Retinal pigment epithelial cell (primary cell): Measurements from ENCODE around the gene PFAS.

ENCODE experiments used
- DNase-seq: peaks from one replicate; pipeline ENCODE4 v3.0.0-alpha.2; 2010; ENCODE audit warnings: low read depth
- H3K4me3 ChIP-seq: 2 replicates; pipeline ENCODE4 v1.5.1; 2011; ENCODE audit warnings: mild to moderate bottlenecking, low read length, control low read depth, moderate library complexity
- TF ChIP-seq, protein P1 (sequence below): conservative IDR thresholded peaks from 2 replicates; pipeline ENCODE4 v1.5.1; 2011; ENCODE audit warnings: low read depth, low read length, control low read depth, inconsistent platforms

PFAS gene

DNA sequence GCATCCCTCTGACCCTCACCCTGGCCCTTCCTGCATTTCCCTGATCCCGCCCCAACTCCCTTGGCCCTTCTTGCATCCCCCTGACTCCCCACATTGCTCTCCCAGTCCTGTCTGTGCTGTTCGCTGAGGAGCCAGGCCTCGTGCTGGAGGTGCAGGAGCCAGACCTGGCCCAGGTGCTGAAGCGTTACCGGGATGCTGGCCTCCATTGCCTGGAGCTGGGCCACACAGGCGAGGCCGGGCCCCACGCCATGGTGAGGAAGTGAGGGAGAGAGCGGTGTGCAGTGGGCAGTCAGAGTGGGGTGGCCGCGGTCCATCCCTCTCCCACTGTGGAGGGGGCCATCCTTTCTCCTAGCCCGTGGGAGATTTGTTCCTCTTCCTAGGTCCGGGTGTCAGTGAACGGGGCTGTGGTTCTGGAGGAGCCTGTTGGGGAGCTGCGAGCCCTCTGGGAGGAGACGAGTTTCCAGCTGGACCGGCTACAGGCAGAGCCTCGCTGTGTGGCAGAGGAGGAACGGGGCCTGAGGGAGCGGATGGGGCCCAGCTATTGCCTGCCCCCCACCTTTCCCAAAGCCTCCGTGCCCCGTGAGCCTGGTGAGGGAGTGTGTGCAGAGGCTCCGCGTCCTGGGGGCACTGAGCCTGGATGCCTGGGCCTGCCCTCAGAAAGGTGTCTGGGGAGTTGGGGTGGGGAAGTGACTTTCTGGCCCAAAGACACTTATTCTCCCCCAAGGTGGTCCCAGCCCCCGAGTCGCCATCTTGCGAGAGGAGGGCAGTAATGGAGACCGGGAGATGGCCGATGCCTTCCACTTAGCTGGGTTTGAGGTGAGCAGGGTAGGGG, 17.8 kb downstream of the PFAS start:
- no peak overlapping the region for H3K4me3 ChIP-seq
- TF ChIP-seq, protein P1, sequence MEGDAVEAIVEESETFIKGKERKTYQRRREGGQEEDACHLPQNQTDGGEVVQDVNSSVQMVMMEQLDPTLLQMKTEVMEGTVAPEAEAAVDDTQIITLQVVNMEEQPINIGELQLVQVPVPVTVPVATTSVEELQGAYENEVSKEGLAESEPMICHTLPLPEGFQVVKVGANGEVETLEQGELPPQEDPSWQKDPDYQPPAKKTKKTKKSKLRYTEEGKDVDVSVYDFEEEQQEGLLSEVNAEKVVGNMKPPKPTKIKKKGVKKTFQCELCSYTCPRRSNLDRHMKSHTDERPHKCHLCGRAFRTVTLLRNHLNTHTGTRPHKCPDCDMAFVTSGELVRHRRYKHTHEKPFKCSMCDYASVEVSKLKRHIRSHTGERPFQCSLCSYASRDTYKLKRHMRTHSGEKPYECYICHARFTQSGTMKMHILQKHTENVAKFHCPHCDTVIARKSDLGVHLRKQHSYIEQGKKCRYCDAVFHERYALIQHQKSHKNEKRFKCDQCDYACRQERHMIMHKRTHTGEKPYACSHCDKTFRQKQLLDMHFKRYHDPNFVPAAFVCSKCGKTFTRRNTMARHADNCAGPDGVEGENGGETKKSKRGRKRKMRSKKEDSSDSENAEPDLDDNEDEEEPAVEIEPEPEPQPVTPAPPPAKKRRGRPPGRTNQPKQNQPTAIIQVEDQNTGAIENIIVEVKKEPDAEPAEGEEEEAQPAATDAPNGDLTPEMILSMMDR: no peak
- no peak for DNase-seq

DNA sequence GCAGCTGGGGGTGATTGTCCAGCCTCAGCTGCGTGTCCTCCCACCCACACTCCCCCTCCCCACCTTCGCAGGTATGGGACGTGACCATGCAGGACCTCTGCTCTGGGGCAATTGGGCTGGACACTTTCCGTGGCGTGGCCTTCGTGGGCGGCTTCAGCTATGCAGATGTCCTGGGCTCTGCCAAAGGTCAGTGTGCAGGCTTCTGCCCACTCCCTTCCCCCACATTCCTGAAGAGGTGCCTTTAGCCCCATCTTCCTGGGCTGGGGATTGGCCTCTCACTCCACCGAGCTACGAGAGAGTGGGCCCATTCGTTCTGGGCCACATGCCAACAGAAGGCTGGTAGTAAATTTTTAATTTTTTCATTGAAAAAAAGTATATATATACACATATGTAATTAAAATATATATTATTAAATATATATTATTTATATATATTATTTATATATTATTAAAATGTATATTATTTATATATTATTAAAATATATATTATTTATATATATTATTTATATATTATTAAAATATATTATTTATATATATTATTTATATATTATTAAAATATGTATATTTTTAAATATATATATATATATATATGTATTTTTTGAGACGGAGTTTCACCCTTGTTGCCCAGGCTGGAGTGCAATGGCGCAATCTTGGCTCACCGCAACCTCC, 18.5 kb downstream of the PFAS start:
- TF ChIP-seq, protein P1: no peak
- H3K4me3 ChIP-seq: no peak overlapping the region
- no peak for DNase-seq

DNA sequence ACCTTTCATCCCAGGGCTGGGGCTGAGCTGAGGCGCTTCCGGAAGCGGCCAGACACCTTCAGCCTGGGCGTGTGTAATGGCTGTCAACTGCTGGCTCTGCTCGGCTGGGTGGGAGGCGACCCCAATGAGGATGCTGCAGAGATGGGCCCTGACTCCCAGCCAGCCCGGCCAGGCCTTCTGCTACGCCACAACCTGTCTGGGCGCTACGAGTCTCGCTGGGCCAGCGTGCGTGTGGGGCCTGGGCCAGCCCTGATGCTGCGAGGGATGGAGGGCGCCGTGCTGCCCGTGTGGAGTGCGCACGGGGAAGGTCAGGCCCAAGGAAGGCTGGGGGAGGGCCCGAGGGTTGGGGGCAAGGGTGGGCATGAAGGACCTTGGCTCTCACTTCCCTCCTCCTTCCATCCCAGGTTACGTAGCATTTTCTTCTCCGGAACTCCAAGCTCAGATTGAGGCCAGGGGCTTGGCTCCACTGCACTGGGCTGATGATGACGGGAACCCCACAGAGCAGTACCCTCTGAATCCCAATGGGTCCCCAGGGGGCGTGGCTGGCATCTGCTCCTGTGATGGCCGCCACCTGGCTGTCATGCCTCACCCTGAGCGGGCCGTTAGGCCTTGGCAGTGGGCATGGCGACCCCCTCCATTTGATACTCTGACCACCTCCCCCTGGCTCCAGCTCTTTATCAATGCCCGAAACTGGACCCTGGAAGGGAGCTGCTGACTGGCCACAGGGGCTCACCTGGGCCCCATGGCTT, 19.6 kb downstream of the PFAS start:
- TF ChIP-seq, protein P1: no peak
- DNase-seq: no peak
- no peak overlapping the region for H3K4me3 ChIP-seq

DNA sequence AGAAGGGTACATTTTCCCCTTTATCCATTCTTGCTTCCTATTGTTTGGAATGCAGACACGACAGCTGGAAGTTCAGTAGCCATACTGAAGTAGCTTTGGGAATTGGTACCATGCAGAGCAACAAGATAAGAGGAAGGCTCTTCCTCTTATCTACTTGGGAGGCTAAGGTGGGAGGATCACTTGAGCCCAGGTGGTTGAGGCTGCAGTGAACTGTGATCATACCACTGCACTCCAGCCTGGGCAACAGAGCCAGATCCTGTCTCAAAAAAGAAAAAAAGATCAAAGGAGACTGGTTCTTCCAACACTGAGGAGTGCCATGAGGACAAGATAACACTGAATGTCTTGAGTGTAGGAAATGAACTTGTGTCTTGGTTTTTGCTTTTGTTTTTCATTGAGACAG, 23.3 kb downstream of the PFAS start:
- TF ChIP-seq, protein P1: no peak
- no peak for DNase-seq
- H3K4me3 ChIP-seq: no peak overlapping the region

DNA sequence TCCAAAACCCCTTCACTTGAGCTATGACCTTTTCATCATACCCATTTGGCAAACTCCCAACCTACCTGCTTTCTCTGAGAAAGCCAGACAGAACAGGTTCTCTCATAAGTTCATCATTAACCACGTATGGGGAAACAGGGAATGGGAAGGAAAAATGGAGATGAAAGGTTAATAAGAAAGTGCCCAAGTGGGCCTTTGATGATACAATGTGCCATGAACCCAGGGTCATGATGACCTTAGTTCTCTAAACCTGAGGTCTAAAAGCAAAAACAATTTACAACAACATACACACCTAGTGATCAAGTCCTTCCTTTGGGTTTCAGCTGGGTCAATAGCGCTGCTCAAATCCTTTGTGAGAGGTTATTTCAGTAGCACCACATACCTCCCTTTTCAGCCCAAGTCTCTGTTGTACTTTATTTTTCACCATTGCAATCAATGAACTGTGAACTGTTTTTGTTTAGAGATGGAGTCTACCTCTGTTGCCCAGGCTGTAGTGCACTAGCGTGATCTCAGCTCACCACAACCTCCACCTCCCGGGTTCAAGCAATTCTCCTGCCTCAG, 24.9 kb downstream of the PFAS start:
- DNase-seq: no peak
- TF ChIP-seq, protein P1: no peak
- H3K4me3 ChIP-seq: no peak overlapping the region

DNA sequence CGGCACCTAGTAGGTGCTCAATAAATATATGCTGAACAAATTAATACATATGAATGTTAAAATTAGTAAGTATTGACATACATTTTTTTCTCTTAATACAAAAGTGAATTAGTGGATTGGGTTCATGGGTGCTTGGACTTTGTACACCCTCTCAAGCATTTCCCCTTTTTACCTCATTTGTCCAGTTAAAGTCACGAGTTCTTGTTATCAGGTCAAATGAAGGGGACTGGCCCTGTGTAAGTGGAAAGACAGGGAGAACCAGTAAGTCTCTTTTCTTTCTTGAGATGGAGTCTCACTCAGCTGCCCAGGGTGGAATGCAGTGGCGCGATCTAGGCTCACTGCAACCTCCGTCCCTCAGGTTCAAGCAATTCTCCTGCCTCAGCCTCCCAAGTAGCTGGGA, 25.7 kb downstream of the PFAS start:
- DNase-seq: no peak
- TF ChIP-seq, protein P1: no peak
- H3K4me3 ChIP-seq: no peak overlapping the region
